Measurements from ENCODE around the gene LONP1.
A peak's percentile ranks its signal among the peaks of the same experiment; 100 is the strongest.
"Not testable (repeated sequence)": the region's sequence is repeated elsewhere in the genome, so short reads cannot be mapped to it uniquely, and the experiment has no call there.

Gene LONP1

GRCh38 chr19:5695649-5696195 is 24.2 kb downstream of the LONP1 start:
- no peak for DNase-seq (ENCODE audit: low read depth)
- no peak overlapping the region for H3K4me3 ChIP-seq (ENCODE audit: low read depth, low read length)

GRCh38 chr19:5694956-5695648 is 24.8 kb downstream of the LONP1 start:
- no peak for DNase-seq (ENCODE audit: low read depth)

GRCh38 chr19:5694167-5694955 is 25.6 kb downstream of the LONP1 start:
- no peak overlapping the region for H3K4me3 ChIP-seq (ENCODE audit: low read depth, low read length)
- DNase-seq (ENCODE audit: low read depth) = no peak

More at GRCh38 chr19:5694956-5695648, 24.8 kb downstream of the LONP1 start:
- no peak overlapping the region for H3K4me3 ChIP-seq (ENCODE audit: low read depth, low read length)

- no peak overlapping the region for H3K4me3 ChIP-seq (ENCODE audit: low read depth, low read length)
- DNase-seq (ENCODE audit: low read depth) = no peak
Measured at GRCh38 chr19:5693195-5694166, 26.5 kb downstream of the LONP1 start.

- no peak overlapping the region for H3K4me3 ChIP-seq (ENCODE audit: low read depth, low read length)
- DNase-seq (ENCODE audit: low read depth) = no peak
Measured at GRCh38 chr19:5692723-5693194, 27.2 kb downstream of the LONP1 start.

GRCh38 chr19:5691822-5692722 is 27.9 kb downstream of the LONP1 start:
- peak overlapping the region; percentile 95 for H3K4me3 ChIP-seq (ENCODE audit: low read depth, low read length)
- no peak for DNase-seq (ENCODE audit: low read depth)

- peak overlapping the region; percentile 95 for H3K4me3 ChIP-seq (ENCODE audit: low read depth, low read length)
- DNase-seq (ENCODE audit: low read depth) = no peak
Measured at GRCh38 chr19:5690955-5691821, 28.8 kb downstream of the LONP1 start.

GRCh38 chr19:5690125-5690954 is 29.6 kb downstream of the LONP1 start, which contains the start of gene RPL36:
TSS of gene RPL36 (plus strand) at chr19:5690295. CDS start at chr19:5690508, 213 bp downstream.
- DNase-seq (ENCODE audit: low read depth) = peak; percentile 79

GRCh38 chr19:5688262-5688881 is 31.6 kb downstream of the LONP1 start:
- H3K4me3 ChIP-seq (ENCODE audit: low read depth, low read length); DNase-seq (ENCODE audit: low read depth): not testable (repeated sequence)

More at GRCh38 chr19:5690125-5690954, 29.6 kb downstream of the LONP1 start, which contains the start of gene RPL36:
- H3K4me3 ChIP-seq (ENCODE audit: low read depth, low read length) = peak within 1 kb of the TSS; percentile 95

GRCh38 chr19:5687360-5688198 is 32.4 kb downstream of the LONP1 start:
- no peak for DNase-seq (ENCODE audit: low read depth)
- peak overlapping the region; percentile 56 for H3K4me3 ChIP-seq (ENCODE audit: low read depth, low read length)

- DNase-seq (ENCODE audit: low read depth) = peak; percentile 51
- peak overlapping the region; percentile 56 for H3K4me3 ChIP-seq (ENCODE audit: low read depth, low read length)
Measured at GRCh38 chr19:5686647-5687359, 33.1 kb downstream of the LONP1 start.

GRCh38 chr19:5686326-5686646 is 33.7 kb downstream of the LONP1 start:
- DNase-seq (ENCODE audit: low read depth) = no peak
- H3K4me3 ChIP-seq (ENCODE audit: low read depth, low read length) = peak overlapping the region; percentile 56

GRCh38 chr19:5684694-5685430 is 35.1 kb downstream of the LONP1 start:
- no peak overlapping the region for H3K4me3 ChIP-seq (ENCODE audit: low read depth, low read length)
- DNase-seq (ENCODE audit: low read depth) = no peak
